H9 (cell line): Measurements from ENCODE around the gene ZCWPW1. TPM values are rescaled to one million over a fixed set of nuclear protein-coding genes. Genes with fewer than 3 reads are reported as not detected.
A peak's percentile ranks its signal among the peaks of the same experiment; 100 is the strongest.

Experiments used
- DNase-seq: peaks from one replicate; pipeline ENCODE4 v3.0.0-alpha.2; 2017
- H2AFZ ChIP-seq: one replicate; pipeline ENCODE4 v1.6.1; 2013; ENCODE audit warnings: mild to moderate bottlenecking, low read length, control low read depth, moderate library complexity
- H2AK5ac ChIP-seq: 2 replicates; pipeline ENCODE4 v1.6.1; 2013; ENCODE audit warnings: low read length, control low read depth, mixed read lengths; ENCODE audit not compliant: insufficient read length
- H2BK120ac ChIP-seq: one replicate; pipeline ENCODE4 v1.6.1; 2013; ENCODE audit warnings: low read depth, mild to moderate bottlenecking, low read length, control low read depth, inconsistent platforms; ENCODE audit not compliant: poor library complexity, severe bottlenecking
- H2BK12ac ChIP-seq: 2 replicates; pipeline ENCODE4 v1.6.1; 2013; ENCODE audit warnings: low read length, control low read depth, mixed read lengths, low read depth; ENCODE audit not compliant: insufficient read length
- H2BK15ac ChIP-seq: 2 replicates; pipeline ENCODE4 v1.6.1; 2013; ENCODE audit warnings: low read depth, low read length, control low read depth
- H2BK20ac ChIP-seq: one replicate; pipeline ENCODE4 v1.6.1; 2013; ENCODE audit warnings: low read depth, mild to moderate bottlenecking, low read length, control low read depth, inconsistent platforms; ENCODE audit not compliant: poor library complexity, severe bottlenecking
- H2BK5ac ChIP-seq: 2 replicates; pipeline ENCODE4 v1.6.1; 2013; ENCODE audit warnings: low read length, control low read depth, mixed read lengths; ENCODE audit not compliant: insufficient read length
- H3K14ac ChIP-seq: 2 replicates; pipeline ENCODE4 v1.6.1; 2013; ENCODE audit warnings: low read length, control low read depth; ENCODE audit not compliant: insufficient read depth
- H3K18ac ChIP-seq: 2 replicates; pipeline ENCODE4 v1.6.1; 2013; ENCODE audit warnings: low read depth, mild to moderate bottlenecking, mixed read lengths, low read length, control low read depth; ENCODE audit not compliant: insufficient read length
- H3K23ac ChIP-seq: 2 replicates; pipeline ENCODE4 v1.6.1; 2013; ENCODE audit warnings: low read length, control low read depth, mixed read lengths, low read depth; ENCODE audit not compliant: insufficient read length
- H3K23me2 ChIP-seq: 2 replicates; pipeline ENCODE4 v1.6.1; 2013; ENCODE audit warnings: low read depth, mild to moderate bottlenecking, mixed read lengths, low read length, control low read depth; ENCODE audit not compliant: insufficient read length, poor library complexity, severe bottlenecking
- H3K27ac ChIP-seq: 2 replicates; pipeline ENCODE4 v1.5.1; 2013; ENCODE audit warnings: low read length, control low read depth, mixed read lengths, low read depth; ENCODE audit not compliant: insufficient read length
- H3K27me3 ChIP-seq: 2 replicates; pipeline ENCODE4 v1.6.1; 2013; ENCODE audit warnings: low read length, control low read depth, inconsistent platforms; ENCODE audit not compliant: insufficient read depth
- H3K4ac ChIP-seq: 2 replicates; pipeline ENCODE4 v1.6.1; 2013; ENCODE audit warnings: low read depth, mild to moderate bottlenecking, control low read depth, inconsistent platforms, low read length, moderate library complexity
- H3K4me1 ChIP-seq: 2 replicates; pipeline ENCODE4 v1.6.1; 2013; ENCODE audit warnings: low read length, control low read depth, inconsistent platforms; ENCODE audit not compliant: insufficient read depth
- H3K4me2 ChIP-seq: 2 replicates; pipeline ENCODE4 v1.6.1; 2013; ENCODE audit warnings: low read length, control low read depth, mixed read lengths; ENCODE audit not compliant: insufficient read length, insufficient read depth
- H3K56ac ChIP-seq: 2 replicates; pipeline ENCODE4 v1.6.1; 2013; ENCODE audit warnings: low read depth, mild to moderate bottlenecking, mixed read lengths, low read length, control low read depth; ENCODE audit not compliant: insufficient read length
- H3K79me1 ChIP-seq: 2 replicates; pipeline ENCODE4 v1.6.1; 2013; ENCODE audit warnings: low read depth, mild to moderate bottlenecking, moderate library complexity, low read length, control low read depth, inconsistent platforms; ENCODE audit not compliant: insufficient read depth, poor library complexity, severe bottlenecking
- H3K79me2 ChIP-seq: 2 replicates; pipeline ENCODE4 v1.6.1; 2013; ENCODE audit warnings: low read length, control low read depth, inconsistent platforms; ENCODE audit not compliant: insufficient read depth
- H3K9ac ChIP-seq: 2 replicates; pipeline ENCODE4 v1.6.1; 2013; ENCODE audit warnings: low read length, control low read depth, mixed read lengths; ENCODE audit not compliant: insufficient read length; ENCODE audit errors: extremely low read depth
- H3K9me3 ChIP-seq: one replicate; pipeline ENCODE4 v1.6.1; 2013; ENCODE audit warnings: low read depth, low read length, inconsistent platforms; ENCODE audit not compliant: control insufficient read depth
- H3T11ph ChIP-seq: one replicate; pipeline ENCODE4 v1.6.1; 2013; ENCODE audit warnings: mild to moderate bottlenecking, low read length, control low read depth, inconsistent platforms
- H4K20me1 ChIP-seq: one replicate; pipeline ENCODE4 v1.6.1; 2013; ENCODE audit not compliant: control insufficient read depth, insufficient read length, insufficient read depth
- H4K5ac ChIP-seq: 2 replicates; pipeline ENCODE4 v1.6.1; 2013; ENCODE audit warnings: low read depth, mild to moderate bottlenecking, mixed read lengths, low read length, control low read depth; ENCODE audit not compliant: insufficient read length
- H4K8ac ChIP-seq: replicated peaks from 2 replicates; pipeline ENCODE4 v1.6.1; 2013; ENCODE audit warnings: low read length, control low read depth, mixed read lengths, low read depth; ENCODE audit not compliant: insufficient read length
- H4K91ac ChIP-seq: 2 replicates; pipeline ENCODE4 v1.6.1; 2013; ENCODE audit warnings: low read depth, mild to moderate bottlenecking, moderate library complexity, mixed read lengths, low read length, control low read depth; ENCODE audit not compliant: insufficient read length
- H3K27ac Mint-ChIP-seq, 3 experiments: 2 replicates in 2 of 3; 3 replicates in 1 of 3; pipeline ENCODE4 v1.8.0; 2020 to 2021; ENCODE audit warnings: mixed read lengths in 3 of 3, mild to moderate bottlenecking in 1 of 3, moderate library complexity in 1 of 3
- H3K27me3 Mint-ChIP-seq: 2 replicates; pipeline ENCODE4 v1.8.0; 2021; ENCODE audit warnings: low read depth, mild to moderate bottlenecking, moderate library complexity, mixed read lengths
- H3K36me3 Mint-ChIP-seq, 3 experiments: 2 replicates in 2 of 3; 3 replicates in 1 of 3; pipeline ENCODE4 v1.8.0; 2020 to 2021; ENCODE audit warnings: low read depth in 3 of 3, mixed read lengths in 3 of 3; ENCODE audit not compliant: insufficient read depth in 1 of 3
- H3K4me1 Mint-ChIP-seq, 2 experiments: 2 replicates each; pipeline ENCODE4 v1.8.0; 2020; ENCODE audit warnings: mixed read lengths in 2 of 2
- H3K4me3 Mint-ChIP-seq, 2 experiments: 2 replicates in 1 of 2; 3 replicates in 1 of 2; pipeline ENCODE4 v1.8.0; 2020 to 2021; ENCODE audit warnings: mild to moderate bottlenecking in 2 of 2, mixed read lengths in 2 of 2, moderate library complexity in 1 of 2
- H3K9me3 Mint-ChIP-seq, 2 experiments: 2 replicates in 1 of 2; 3 replicates in 1 of 2; pipeline ENCODE4 v1.8.0; 2020; ENCODE audit warnings: mild to moderate bottlenecking in 2 of 2, mixed read lengths in 2 of 2, moderate library complexity in 1 of 2
- WGBS: extraction: QIAGEN DNeasy Blood & Tissue Kit; methylation state at CpG from one replicate; pipeline ENCODE4 v1.1.7; 2013; ENCODE audit warnings: missing lambda C conversion rate, low lambda C conversion rate, mixed read lengths; ENCODE audit not compliant: insufficient read length; ENCODE audit errors: extremely low coverage; 5-methylcytosine and 5-hydroxymethylcytosine counted together
- total RNA-seq: library from RNA; stranded (reverse); gene quantifications from 2 replicates; pipeline ENCODE4 v1.2.1, GENCODE V29; 2021
- TF ChIP-seq, protein P1 (sequence below): fragments of 200-600 bp; sonication (generic); conservative IDR thresholded peaks from 3 replicates; pipeline ENCODE4 v1.8.0; 2021; ENCODE audit warnings: antibody characterized with exemption, mild to moderate bottlenecking

Gene ZCWPW1
- total RNA-seq, 1 experiment from 2014 or later, result 1.1 TPM

DNA sequence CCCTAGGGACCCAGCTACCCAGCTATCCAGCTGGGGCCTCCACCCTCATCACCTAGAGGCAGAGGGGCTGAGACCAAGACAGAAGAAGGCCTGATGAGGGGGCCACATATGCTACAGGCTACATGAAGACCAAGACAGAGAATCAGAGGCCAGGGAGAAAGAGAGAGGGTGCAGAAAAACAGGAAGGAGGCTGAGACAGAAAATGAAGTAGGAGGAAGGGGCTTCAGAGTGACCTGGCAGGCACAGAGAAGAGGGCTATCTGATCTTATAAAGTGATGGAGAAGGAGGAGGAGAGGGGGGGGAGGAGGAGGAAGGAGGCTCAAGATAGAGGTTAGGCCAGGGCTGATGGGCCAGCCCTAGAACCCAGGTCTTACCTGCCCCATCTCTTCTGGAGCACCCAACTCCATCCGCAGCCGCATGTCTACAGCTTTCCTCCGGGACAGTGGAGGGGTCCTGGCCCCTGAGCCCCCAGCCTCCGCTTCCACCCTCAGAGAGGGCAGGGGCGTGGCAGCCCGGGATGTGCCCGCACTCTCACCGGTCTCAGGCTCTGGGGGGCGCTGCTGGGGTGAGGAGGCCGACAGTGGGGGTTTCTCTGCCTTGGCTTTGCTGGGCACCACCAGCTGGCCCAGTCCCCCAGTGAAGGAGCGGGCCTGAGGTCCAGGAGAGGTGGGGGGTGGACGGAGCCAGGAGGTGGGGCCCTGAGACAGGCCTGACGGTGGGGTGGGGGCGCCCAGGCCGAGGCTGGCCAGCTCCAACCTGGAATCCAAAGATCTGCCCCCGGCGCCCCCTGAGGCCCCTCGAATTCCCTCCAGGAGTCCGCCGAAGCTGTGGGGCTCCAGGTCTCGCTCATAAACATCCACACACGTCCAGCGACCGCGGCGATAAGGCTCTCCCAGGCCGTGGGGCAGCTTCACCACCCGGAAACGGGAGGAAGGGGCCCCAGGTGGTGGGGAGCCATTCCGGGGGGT, 48.7 kb upstream of the ZCWPW1 start:
- no peaks in the 10 kb centered on the region for H3K79me1 ChIP-seq

More for the DNA sequence above, 48.7 kb upstream of the ZCWPW1 start:
- Histone ChIP-seq H3K4me1 (no peaks in the 10 kb centered on the region; the same call in 1 of the 2 replicates), H3K4ac (no peak overlapping the region), H3K9ac (no peak overlapping the region), H2BK12ac (no peak overlapping the region), H2BK20ac (no peak overlapping the region), H4K8ac (no peak overlapping the region), H4K91ac (no peak overlapping the region), H3K23me2 (peaks cover 7% of the 10 kb centered on the region), H3K23ac (no peak overlapping the region), H2BK120ac (no peak overlapping the region), H4K20me1 (no peaks in the 10 kb centered on the region), H3K27ac (no peak overlapping the region), H3K4me2 (peak overlapping the region; percentile 45), H2BK5ac (no peak overlapping the region), H3K56ac (no peak overlapping the region), H2BK15ac (no peak overlapping the region), H3K18ac (no peak overlapping the region), H3T11ph (no peak overlapping the region), H2AK5ac (no peak overlapping the region), H3K79me2 (no peaks in the 10 kb centered on the region), H4K5ac (no peak overlapping the region), H3K27me3 (no peaks in the 10 kb centered on the region), H3K9me3 (no peaks in the 10 kb centered on the region), H2AFZ (no peak overlapping the region), H3K14ac (no peak overlapping the region)
- no peaks in the 10 kb centered on the region for H3K27me3 Mint-ChIP-seq
- no peak overlapping the region for H3K27ac Mint-ChIP-seq
- no CpG with 5 or more reads among the region's 30 CpGs for WGBS
- peak overlapping the region; percentile 36 to 75; a peak in 4 of 5 replicates for H3K4me3 Mint-ChIP-seq
- H3K4me1 Mint-ChIP-seq, result peaks cover 16 to 35% of the 10 kb centered on the region in 2 experiments
- H3K36me3 Mint-ChIP-seq, result peaks cover 0 to 5% (median 0%) of the 10 kb centered on the region in 3 experiments; a peak in 1 of 7 replicates
- TF ChIP-seq, protein P1, sequence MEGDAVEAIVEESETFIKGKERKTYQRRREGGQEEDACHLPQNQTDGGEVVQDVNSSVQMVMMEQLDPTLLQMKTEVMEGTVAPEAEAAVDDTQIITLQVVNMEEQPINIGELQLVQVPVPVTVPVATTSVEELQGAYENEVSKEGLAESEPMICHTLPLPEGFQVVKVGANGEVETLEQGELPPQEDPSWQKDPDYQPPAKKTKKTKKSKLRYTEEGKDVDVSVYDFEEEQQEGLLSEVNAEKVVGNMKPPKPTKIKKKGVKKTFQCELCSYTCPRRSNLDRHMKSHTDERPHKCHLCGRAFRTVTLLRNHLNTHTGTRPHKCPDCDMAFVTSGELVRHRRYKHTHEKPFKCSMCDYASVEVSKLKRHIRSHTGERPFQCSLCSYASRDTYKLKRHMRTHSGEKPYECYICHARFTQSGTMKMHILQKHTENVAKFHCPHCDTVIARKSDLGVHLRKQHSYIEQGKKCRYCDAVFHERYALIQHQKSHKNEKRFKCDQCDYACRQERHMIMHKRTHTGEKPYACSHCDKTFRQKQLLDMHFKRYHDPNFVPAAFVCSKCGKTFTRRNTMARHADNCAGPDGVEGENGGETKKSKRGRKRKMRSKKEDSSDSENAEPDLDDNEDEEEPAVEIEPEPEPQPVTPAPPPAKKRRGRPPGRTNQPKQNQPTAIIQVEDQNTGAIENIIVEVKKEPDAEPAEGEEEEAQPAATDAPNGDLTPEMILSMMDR, result peak; percentile 44; the same call in 2 of the 3 replicates
- peak; percentile 52 for DNase-seq
- H3K9me3 Mint-ChIP-seq, result no peaks in the 10 kb centered on the region; a peak in 1 of 5 replicates
